ENCODE results near the gene VIPR1.

GRCh38 chr3:42511201-42511600 is 8.8 kb downstream of the VIPR1 start:
- no peak for TF ChIP-seq POLR2A (IDR thresholded peaks at IDR 0.05)
- no peak for TF ChIP-seq CTCF (IDR thresholded peaks at IDR 0.05)

Data from heart left ventricle (tissue), 13 donors.